Activated naive CD4-positive, alpha-beta T cell treated with anti-CD3 and anti-CD28 coated beads, Interleukin-2, amount 50 U/mL, for 24 hours (primary cell): Measurements from ENCODE around the gene KLHL25.

Experiments used
- H3K27ac Mint-ChIP-seq: one replicate; pipeline ENCODE4 v1.8.0; 2021; ENCODE audit warnings: mild to moderate bottlenecking, mixed read lengths
- H3K27me3 Mint-ChIP-seq: one replicate; pipeline ENCODE4 v1.8.0; 2021; ENCODE audit warnings: mixed read lengths
- H3K36me3 Mint-ChIP-seq: one replicate; pipeline ENCODE4 v1.8.0; 2021; ENCODE audit warnings: mixed read lengths
- H3K4me1 Mint-ChIP-seq: one replicate; pipeline ENCODE4 v1.8.0; 2021; ENCODE audit warnings: mixed read lengths
- H3K4me3 Mint-ChIP-seq: one replicate; pipeline ENCODE4 v1.8.0; 2021; ENCODE audit warnings: mild to moderate bottlenecking, mixed read lengths
- H3K9me3 Mint-ChIP-seq: one replicate; pipeline ENCODE4 v1.8.0; 2021; ENCODE audit warnings: mixed read lengths

KLHL25 gene

GRCh38 chr15:85771781-85772445, 22.8 kb downstream of the KLHL25 start:
- Mint-ChIP-seq H3K27me3 (no peaks in the 10 kb centered on the region), H3K9me3 (no peaks in the 10 kb centered on the region), H3K4me1 (peaks cover 23% of the 10 kb centered on the region), H3K27ac (no peak overlapping the region), H3K4me3 (no peak overlapping the region), H3K36me3 (no peaks in the 10 kb centered on the region)

- no peaks in the 10 kb centered on the region for H3K36me3 Mint-ChIP-seq
- no peak overlapping the region for H3K4me3 Mint-ChIP-seq
- H3K27ac Mint-ChIP-seq: no peak overlapping the region
- H3K9me3 Mint-ChIP-seq: no peaks in the 10 kb centered on the region
- peaks cover 23% of the 10 kb centered on the region for H3K4me1 Mint-ChIP-seq
- H3K27me3 Mint-ChIP-seq: no peaks in the 10 kb centered on the region
Measured at GRCh38 chr15:85771271-85771670, 23.5 kb downstream of the KLHL25 start.

- peaks cover 21% of the 10 kb centered on the region for H3K4me1 Mint-ChIP-seq
- no peaks in the 10 kb centered on the region for H3K27me3 Mint-ChIP-seq
- H3K36me3 Mint-ChIP-seq: no peaks in the 10 kb centered on the region
- H3K4me3 Mint-ChIP-seq: no peak overlapping the region
- no peak overlapping the region for H3K27ac Mint-ChIP-seq
- H3K9me3 Mint-ChIP-seq: no peaks in the 10 kb centered on the region
Measured at GRCh38 chr15:85770096-85771041, 24.4 kb downstream of the KLHL25 start.

GRCh38 chr15:85769182-85769900, 25.4 kb downstream of the KLHL25 start:
- no peak overlapping the region for H3K4me3 Mint-ChIP-seq
- H3K27ac Mint-ChIP-seq: no peak overlapping the region
- H3K27me3 Mint-ChIP-seq: no peaks in the 10 kb centered on the region

GRCh38 chr15:85768595-85769168, 26.0 kb downstream of the KLHL25 start:
- Mint-ChIP-seq H3K4me3 (no peak overlapping the region), H3K27ac (no peak overlapping the region), H3K27me3 (no peaks in the 10 kb centered on the region), H3K9me3 (no peaks in the 10 kb centered on the region), H3K36me3 (no peaks in the 10 kb centered on the region), H3K4me1 (peaks cover 15% of the 10 kb centered on the region)

More at GRCh38 chr15:85769182-85769900, 25.4 kb downstream of the KLHL25 start:
- Mint-ChIP-seq H3K36me3 (no peaks in the 10 kb centered on the region), H3K9me3 (no peaks in the 10 kb centered on the region), H3K4me1 (peaks cover 20% of the 10 kb centered on the region)

- Mint-ChIP-seq H3K4me1 (peaks cover 11% of the 10 kb centered on the region), H3K27me3 (no peaks in the 10 kb centered on the region), H3K36me3 (peaks cover 1% of the 10 kb centered on the region), H3K9me3 (no peaks in the 10 kb centered on the region), H3K4me3 (no peak overlapping the region), H3K27ac (no peak overlapping the region)
Measured at GRCh38 chr15:85767785-85768529, 26.8 kb downstream of the KLHL25 start.

GRCh38 chr15:85766001-85766831, 28.5 kb downstream of the KLHL25 start:
- Mint-ChIP-seq H3K27me3 (no peaks in the 10 kb centered on the region), H3K9me3 (no peaks in the 10 kb centered on the region), H3K4me3 (no peak overlapping the region), H3K4me1 (peaks cover 5% of the 10 kb centered on the region), H3K27ac (no peak overlapping the region), H3K36me3 (peaks cover 1% of the 10 kb centered on the region)

GRCh38 chr15:85764649-85765277, 30.0 kb downstream of the KLHL25 start:
- Mint-ChIP-seq H3K4me1 (peaks cover 5% of the 10 kb centered on the region), H3K27me3 (no peaks in the 10 kb centered on the region), H3K36me3 (peaks cover 1% of the 10 kb centered on the region), H3K9me3 (no peaks in the 10 kb centered on the region), H3K27ac (no peak overlapping the region), H3K4me3 (no peak overlapping the region)

GRCh38 chr15:85763673-85764633, 30.8 kb downstream of the KLHL25 start:
- H3K36me3 Mint-ChIP-seq: peaks cover 1% of the 10 kb centered on the region
- no peak overlapping the region for H3K27ac Mint-ChIP-seq
- no peak overlapping the region for H3K4me3 Mint-ChIP-seq
- H3K4me1 Mint-ChIP-seq: peaks cover 5% of the 10 kb centered on the region
- no peaks in the 10 kb centered on the region for H3K27me3 Mint-ChIP-seq
- no peaks in the 10 kb centered on the region for H3K9me3 Mint-ChIP-seq

GRCh38 chr15:85763157-85763556, 31.6 kb downstream of the KLHL25 start:
- Mint-ChIP-seq H3K27ac (no peak overlapping the region), H3K27me3 (no peaks in the 10 kb centered on the region)

GRCh38 chr15:85762756-85763127, 32.0 kb downstream of the KLHL25 start:
- no peak overlapping the region for H3K27ac Mint-ChIP-seq
- no peaks in the 10 kb centered on the region for H3K27me3 Mint-ChIP-seq
- H3K9me3 Mint-ChIP-seq: no peaks in the 10 kb centered on the region
- H3K4me1 Mint-ChIP-seq: peaks cover 5% of the 10 kb centered on the region
- peaks cover 1% of the 10 kb centered on the region for H3K36me3 Mint-ChIP-seq
- no peak overlapping the region for H3K4me3 Mint-ChIP-seq

More at GRCh38 chr15:85763157-85763556, 31.6 kb downstream of the KLHL25 start:
- Mint-ChIP-seq H3K9me3 (no peaks in the 10 kb centered on the region), H3K36me3 (peaks cover 1% of the 10 kb centered on the region), H3K4me3 (no peak overlapping the region), H3K4me1 (peaks cover 5% of the 10 kb centered on the region)

- Mint-ChIP-seq H3K9me3 (no peaks in the 10 kb centered on the region), H3K4me1 (peaks cover 1% of the 10 kb centered on the region), H3K27ac (no peak overlapping the region), H3K4me3 (no peak overlapping the region), H3K36me3 (peaks cover 1% of the 10 kb centered on the region), H3K27me3 (no peaks in the 10 kb centered on the region)
Measured at GRCh38 chr15:85762039-85762755, 32.5 kb downstream of the KLHL25 start.
